GM15510 (cell line): ENCODE data around the gene FAM98C.

Source experiments
- POLR2A ChIP-seq: IDR thresholded peaks from 3 replicates; pipeline ENCODE4 v1.6.1; 2011; ENCODE audit warnings: borderline replicate concordance; ENCODE audit not compliant: insufficient read length; ENCODE audit errors: extremely low read depth

The FAM98C gene

DNA sequence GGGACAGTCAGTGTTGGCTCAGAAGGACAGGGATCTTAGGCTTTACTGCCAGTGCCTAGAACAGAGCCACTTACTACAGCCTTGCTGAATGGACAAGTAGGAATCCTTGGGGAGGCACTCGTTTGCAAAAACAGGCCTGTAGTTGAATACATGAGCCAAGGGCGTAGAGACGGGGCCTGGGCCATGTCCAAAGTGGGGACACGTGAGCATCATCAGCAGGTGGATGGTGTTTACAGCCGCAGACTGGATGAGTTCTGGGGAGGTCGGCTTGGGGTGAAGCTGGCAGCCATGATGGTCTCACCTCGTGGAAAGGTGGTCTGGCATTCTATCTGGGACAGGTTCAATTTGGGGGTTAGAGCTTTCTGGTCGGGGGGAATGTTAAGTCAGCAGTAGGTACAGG, 48.1 kb downstream of the FAM98C start:
- TF ChIP-seq POLR2A, result no peak

DNA sequence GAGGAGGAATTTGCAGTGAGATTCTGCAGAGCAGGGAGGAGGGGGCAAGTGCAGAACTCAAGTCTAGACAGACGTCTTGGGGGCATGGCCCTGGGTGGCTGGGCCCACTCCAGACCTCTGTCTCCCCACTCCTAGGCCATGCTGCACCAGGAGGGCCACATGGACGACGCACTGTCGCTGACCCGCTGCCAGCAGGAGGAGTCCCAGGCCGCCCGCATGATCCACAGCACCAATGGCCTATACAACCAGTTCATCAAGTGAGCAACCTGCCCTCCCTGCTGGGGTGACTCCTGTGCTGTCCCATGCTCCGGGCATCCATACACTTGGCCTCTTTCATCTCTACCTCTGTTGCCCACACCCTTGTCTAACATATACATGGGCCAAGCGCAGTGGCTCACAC, 48.7 kb downstream of the FAM98C start:
- no peak for TF ChIP-seq POLR2A

- TF ChIP-seq POLR2A, result no peak
These were observed 49.8 kb downstream of the FAM98C start for GRCh38 chr19:38452430-38453366.

DNA sequence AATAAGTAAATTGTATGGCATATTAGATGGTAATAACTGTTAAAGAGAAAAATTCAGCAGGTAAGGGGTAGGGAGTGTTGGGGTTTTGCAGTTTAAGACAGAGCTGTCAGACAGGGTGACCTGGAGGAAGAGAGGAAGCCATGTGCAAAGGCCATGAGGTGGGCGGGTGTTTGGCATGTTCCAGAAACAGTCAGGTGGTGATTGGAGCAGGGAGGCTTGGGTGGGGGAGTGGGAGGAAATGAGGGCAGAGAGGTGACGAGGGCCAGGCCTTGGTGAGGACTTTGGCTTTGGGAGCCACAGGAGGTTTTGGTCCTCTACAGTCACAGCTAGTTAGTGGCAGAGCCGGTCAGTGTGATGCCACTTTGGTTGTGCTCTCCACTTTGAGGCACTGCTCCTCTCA, 50.7 kb downstream of the FAM98C start:
- TF ChIP-seq POLR2A, result no peak

DNA sequence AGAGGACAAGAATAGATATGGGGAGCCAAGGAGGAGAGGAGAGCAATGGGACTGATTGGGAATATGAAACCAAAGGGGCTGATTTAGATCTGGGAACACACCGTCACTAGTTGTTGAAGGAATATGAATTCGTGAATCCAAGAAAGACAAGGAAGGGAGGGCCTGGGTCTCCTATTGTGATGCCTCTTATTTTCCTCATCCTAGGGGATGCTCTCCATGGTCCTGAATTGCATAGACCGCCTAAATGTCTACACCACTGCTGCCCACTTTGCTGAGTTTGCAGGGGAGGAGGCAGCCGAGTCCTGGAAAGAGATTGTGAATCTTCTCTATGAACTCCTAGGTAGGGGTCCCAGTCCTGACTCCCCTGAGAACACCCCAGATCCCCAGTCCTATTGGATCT, 52.1 kb downstream of the FAM98C start:
- no peak for TF ChIP-seq POLR2A

GRCh38 chr19:38457202-38457601, 54.3 kb downstream of the FAM98C start:
- TF ChIP-seq POLR2A, result no peak

GRCh38 chr19:38457690-38458405, 55.0 kb downstream of the FAM98C start:
- TF ChIP-seq POLR2A, result no peak
